HepG2 (cell line): Measurements from ENCODE around the gene APBA3. TPM values are rescaled to one million over a fixed set of nuclear protein-coding genes. Genes with fewer than 3 reads are reported as not detected.

Experiments
- ATAC-seq: fragments of 200-7000 bp; cut with Tn5 transposase; 3 replicates; pipeline ENCODE4 v1.9.1; 2020; ENCODE audit warnings: mild to moderate bottlenecking, moderate library complexity
- BruUV-seq: library from RNA; stranded (reverse); fragments of 400-500 nt; replicated peaks from 2 replicates; lab custom pipeline; 2021; lab: Mats Ljungman, UMichigan
- CTCF ChIA-PET: fragments of 300-600 bp; formaldehyde crosslinking; extraction: SDS; loops from one replicate; lab custom pipeline; 2021; ENCODE audit warnings: low total read pairs, inconsistent platforms, low intra/inter-chr PET ratio; lab: Yijun Ruan, JAX
- POLR2A ChIA-PET: fragments of 350-600 bp; sonication (Branson Sonifier 250); formaldehyde crosslinking; loops from one replicate; lab custom pipeline; 2020; ENCODE audit warnings: antibody characterized with exemption, inconsistent platforms; lab: Yijun Ruan, JAX
- DNase-seq: peaks from one replicate; pipeline ENCODE4 v3.0.0-alpha.2; 2015; ENCODE audit warnings: low spot score
- FAIRE-seq: peaks from 3 replicates; lab custom pipeline; 2011; peaks lifted over from hg19 to GRCh38; lab: Jason Lieb, UNC
- H2AFZ ChIP-seq: one replicate; pipeline ENCODE4 v1.6.1; 2011; ENCODE audit warnings: low read length, inconsistent platforms
- H3K27ac ChIP-seq: fragments of 300-600 bp; 3 replicates; pipeline ENCODE4 v1.8.0; 2011; ENCODE audit warnings: mixed run types, mild to moderate bottlenecking, mixed read lengths, low read length, inconsistent platforms; ENCODE audit not compliant: insufficient read depth; ENCODE audit errors: extremely low read length
- H3K27me3 ChIP-seq, 2 experiments: fragments of 200-600 bp in 1 of 2; 2 replicates in 1 of 2; 3 replicates in 1 of 2; pipeline versions ENCODE4 v1.6.0 to v1.8.0; 2011; ENCODE audit warnings: low read length in 2 of 2, mild to moderate bottlenecking in 2 of 2, moderate library complexity in 2 of 2, inconsistent platforms in 1 of 2; ENCODE audit not compliant: insufficient read depth in 2 of 2, control insufficient read depth in 1 of 2
- H3K36me3 ChIP-seq, 2 experiments: fragments of 200-600 bp in 1 of 2; replicated peaks in 1 of 2; 2 replicates in 1 of 2; 3 replicates in 1 of 2; pipeline versions ENCODE4 v1.5.1 to v1.8.0; 2011; ENCODE audit warnings: low read length in 2 of 2, inconsistent platforms in 1 of 2; ENCODE audit not compliant: insufficient read depth in 2 of 2, control insufficient read depth in 1 of 2
- H3K4me1 ChIP-seq: 2 replicates; pipeline ENCODE4 v1.5.1; 2012; ENCODE audit warnings: low read length, inconsistent platforms; ENCODE audit not compliant: insufficient read depth
- H3K4me2 ChIP-seq: 2 replicates; pipeline ENCODE4 v1.6.0; 2011; ENCODE audit warnings: low read depth, low read length, inconsistent platforms
- H3K4me3 ChIP-seq, 3 experiments: fragments of 200-600 bp in 1 of 3; sonication (generic), shearing (Covaris generic) in 1 of 3; replicated peaks in 1 of 3; 2 replicates each; pipeline ENCODE4 v1.5.1; 2011 to 2016; ENCODE audit warnings: low read length in 3 of 3, inconsistent platforms in 2 of 3, low read depth in 2 of 3, mild to moderate bottlenecking in 2 of 3, control low read depth in 1 of 3, mixed read lengths in 1 of 3; ENCODE audit not compliant: insufficient read depth in 1 of 3
- H3K79me2 ChIP-seq: one replicate; pipeline ENCODE4 v1.6.1; 2011; ENCODE audit warnings: low read length, inconsistent platforms; ENCODE audit not compliant: insufficient read depth
- H3K9ac ChIP-seq: 2 replicates; pipeline ENCODE4 v1.6.0; 2011; ENCODE audit warnings: mild to moderate bottlenecking, low read depth, low read length, inconsistent platforms; ENCODE audit not compliant: insufficient read depth
- H3K9me3 ChIP-seq: 2 replicates; pipeline ENCODE4 v1.5.1; 2012; ENCODE audit warnings: mild to moderate bottlenecking, low read length
- H4K20me1 ChIP-seq: 2 replicates; pipeline ENCODE4 v1.6.0; 2011; ENCODE audit warnings: inconsistent platforms, mild to moderate bottlenecking, low read length, moderate library complexity; ENCODE audit not compliant: insufficient read depth
- HCFC1 ChIP-seq: fragments of 150-350 bp; IDR thresholded peaks from 2 replicates; pipeline ENCODE4 v1.6.1; 2014; ENCODE audit warnings: low read depth, low read length
- NFE2L1 ChIP-seq: sonication (generic); formaldehyde crosslinking; IDR thresholded peaks from 2 replicates; pipeline ENCODE4 v1.4.0; 2020; ENCODE audit warnings: missing genetic modification reagents, mild to moderate bottlenecking, borderline replicate concordance
- ZC3H13 ChIP-seq: sonication (generic); formaldehyde crosslinking; IDR thresholded peaks from 2 replicates; pipeline ENCODE4 v1.8.1; 2023; ENCODE audit warnings: mild to moderate bottlenecking, missing genetic modification reagents, moderate library complexity
- ZFP1 ChIP-seq: IDR thresholded peaks from 2 replicates; pipeline ENCODE4 v1.6.1; 2016
- ZFY ChIP-seq: sonication (generic); formaldehyde crosslinking; IDR thresholded peaks from 2 replicates; pipeline ENCODE4 v1.4.0; 2020; ENCODE audit warnings: missing genetic modification reagents
- WGBS: methylation state at CpG from one replicate; pipeline ENCODE4 v1.1.6; 2017; ENCODE audit warnings: low lambda C conversion rate; 5-methylcytosine and 5-hydroxymethylcytosine counted together
- in situ Hi-C: cut with HindIII; loops from 2 replicates; pipeline ENCODE4 v1.10.0; 2017; ENCODE audit warnings: low pct_unique_long_range_greater_than_20kb; ENCODE audit not compliant: extremely low pct_ligation_motif_present
- intact Hi-C: fragments of 100-400 bp; cut with micrococcal nuclease; formaldehyde crosslinking; loops from one replicate; pipeline ENCODE4 v1.10.0; 2022; ENCODE audit not compliant: unreplicated experiment
- polyA plus RNA-seq, 8 experiments: library from polyadenylated mRNA; depleted of rRNA in 3 of 8; stranded (reverse) in 7 of 8; unstranded in 1 of 8; fragments of >200 nt; fragmentation: Illumina TruSeq in 4 of 8; extraction: Trizol in 4 of 8; gene quantifications; 2 replicates each; pipeline versions ENCODE4 v1.2.1 to v1.2.3, GENCODE V29; 2011 to 2016; ENCODE audit warnings: low read depth in 4 of 8, missing spikeins in 1 of 8, mixed read lengths in 1 of 8; ENCODE audit not compliant: insufficient read depth in 1 of 8
- total RNA-seq, 5 experiments: library from RNA; depleted of rRNA; stranded (reverse); fragments of >200 nt; fragmentation: Illumina TruSeq; extraction: Trizol; gene quantifications; 2 replicates each; pipeline ENCODE4 v1.2.3, GENCODE V29; 2016; ENCODE audit warnings: low read depth in 1 of 5
- TF ChIP-seq, protein P1 (sequence below), 2 experiments: fragments of 450-650 bp in 1 of 2; sonication (generic) in 1 of 2; formaldehyde crosslinking in 1 of 2; IDR thresholded peaks; 2 replicates each; pipeline versions ENCODE4 v1.6.1 to v1.8.0; 2016 to 2022; ENCODE audit warnings: antibody characterized with exemption in 1 of 2, mild to moderate bottlenecking in 1 of 2, missing genetic modification reagents in 1 of 2
- TF ChIP-seq, protein P2 (sequence below): sonication (generic); formaldehyde crosslinking; IDR thresholded peaks from 2 replicates; pipeline ENCODE4 v1.4.0; 2020; ENCODE audit warnings: missing genetic modification reagents

APBA3 gene
- total and polyA plus RNA-seq, 2 of the 13 experiments (the other 11 are each of a cell fraction or from before 2014, with no cell fraction given): 14.2 to 14.3 TPM

DNA sequence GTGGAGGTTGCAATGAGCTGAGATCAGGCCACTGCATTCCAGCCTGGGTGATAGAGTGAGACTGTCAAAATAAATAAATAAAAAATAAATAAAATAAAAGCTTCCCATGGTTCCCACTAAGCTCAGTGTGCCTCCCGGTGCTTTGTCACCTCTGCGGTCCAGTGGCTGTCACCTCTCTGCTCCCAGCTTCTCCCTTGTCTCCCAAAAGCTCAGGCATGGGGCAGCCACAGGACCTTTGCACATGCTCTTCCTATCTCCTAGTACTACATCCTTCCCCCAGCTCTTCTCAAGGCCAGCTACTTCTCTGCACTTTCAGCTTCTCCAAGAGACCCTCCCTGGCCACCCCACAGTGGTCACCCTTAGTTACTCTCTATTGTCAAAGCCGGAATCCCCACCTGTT, 32.3 kb upstream of the APBA3 start:
- FAIRE-seq: no peak
- no peaks in the 10 kb centered on the region for H3K9me3 ChIP-seq
- TF ChIP-seq, protein P1, sequence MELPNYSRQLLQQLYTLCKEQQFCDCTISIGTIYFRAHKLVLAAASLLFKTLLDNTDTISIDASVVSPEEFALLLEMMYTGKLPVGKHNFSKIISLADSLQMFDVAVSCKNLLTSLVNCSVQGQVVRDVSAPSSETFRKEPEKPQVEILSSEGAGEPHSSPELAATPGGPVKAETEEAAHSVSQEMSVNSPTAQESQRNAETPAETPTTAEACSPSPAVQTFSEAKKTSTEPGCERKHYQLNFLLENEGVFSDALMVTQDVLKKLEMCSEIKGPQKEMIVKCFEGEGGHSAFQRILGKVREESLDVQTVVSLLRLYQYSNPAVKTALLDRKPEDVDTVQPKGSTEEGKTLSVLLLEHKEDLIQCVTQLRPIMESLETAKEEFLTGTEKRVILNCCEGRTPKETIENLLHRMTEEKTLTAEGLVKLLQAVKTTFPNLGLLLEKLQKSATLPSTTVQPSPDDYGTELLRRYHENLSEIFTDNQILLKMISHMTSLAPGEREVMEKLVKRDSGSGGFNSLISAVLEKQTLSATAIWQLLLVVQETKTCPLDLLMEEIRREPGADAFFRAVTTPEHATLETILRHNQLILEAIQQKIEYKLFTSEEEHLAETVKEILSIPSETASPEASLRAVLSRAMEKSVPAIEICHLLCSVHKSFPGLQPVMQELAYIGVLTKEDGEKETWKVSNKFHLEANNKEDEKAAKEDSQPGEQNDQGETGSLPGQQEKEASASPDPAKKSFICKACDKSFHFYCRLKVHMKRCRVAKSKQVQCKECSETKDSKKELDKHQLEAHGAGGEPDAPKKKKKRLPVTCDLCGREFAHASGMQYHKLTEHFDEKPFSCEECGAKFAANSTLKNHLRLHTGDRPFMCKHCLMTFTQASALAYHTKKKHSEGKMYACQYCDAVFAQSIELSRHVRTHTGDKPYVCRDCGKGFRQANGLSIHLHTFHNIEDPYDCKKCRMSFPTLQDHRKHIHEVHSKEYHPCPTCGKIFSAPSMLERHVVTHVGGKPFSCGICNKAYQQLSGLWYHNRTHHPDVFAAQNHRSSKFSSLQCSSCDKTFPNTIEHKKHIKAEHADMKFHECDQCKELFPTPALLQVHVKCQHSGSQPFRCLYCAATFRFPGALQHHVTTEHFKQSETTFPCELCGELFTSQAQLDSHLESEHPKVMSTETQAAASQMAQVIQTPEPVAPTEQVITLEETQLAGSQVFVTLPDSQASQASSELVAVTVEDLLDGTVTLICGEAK (IDR thresholded peaks at IDR 0.05): no peak
- TF ChIP-seq, protein P1 (CRISPR knock-in tag; IDR thresholded peaks at IDR 0.05): no peak
- TF ChIP-seq HCFC1 (no peak), ZFP1 (CRISPR knock-in tag) (no peak), ZC3H13 (no peak), NFE2L1 (CRISPR knock-in tag) (no peak), ZFY (CRISPR knock-in tag) (no peak)
- TF ChIP-seq, protein P2, sequence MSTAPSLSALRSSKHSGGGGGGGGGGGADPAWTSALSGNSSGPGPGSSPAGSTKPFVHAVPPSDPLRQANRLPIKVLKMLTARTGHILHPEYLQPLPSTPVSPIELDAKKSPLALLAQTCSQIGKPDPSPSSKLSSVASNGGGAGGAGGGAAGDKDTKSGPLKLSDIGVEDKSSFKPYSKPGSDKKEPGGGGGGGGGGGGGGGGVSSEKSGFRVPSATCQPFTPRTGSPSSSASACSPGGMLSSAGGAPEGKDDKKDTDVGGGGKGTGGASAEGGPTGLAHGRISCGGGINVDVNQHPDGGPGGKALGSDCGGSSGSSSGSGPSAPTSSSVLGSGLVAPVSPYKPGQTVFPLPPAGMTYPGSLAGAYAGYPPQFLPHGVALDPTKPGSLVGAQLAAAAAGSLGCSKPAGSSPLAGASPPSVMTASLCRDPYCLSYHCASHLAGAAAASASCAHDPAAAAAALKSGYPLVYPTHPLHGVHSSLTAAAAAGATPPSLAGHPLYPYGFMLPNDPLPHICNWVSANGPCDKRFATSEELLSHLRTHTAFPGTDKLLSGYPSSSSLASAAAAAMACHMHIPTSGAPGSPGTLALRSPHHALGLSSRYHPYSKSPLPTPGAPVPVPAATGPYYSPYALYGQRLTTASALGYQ (CRISPR knock-in tag): no peak
- TF ChIP-seq, all 625 proteins: peak for 0
- peaks cover 3 to 9% of the 10 kb centered on the region in 2 experiments; a peak in 3 of 5 replicates for H3K27me3 ChIP-seq
- POLR2A ChIA-PET: no interaction called here
- no TSS peak for BruUV-seq
- H4K20me1 ChIP-seq: no peaks in the 10 kb centered on the region
- no peak for DNase-seq
- no peaks in the 10 kb centered on the region for H3K4me1 ChIP-seq
- ATAC-seq: no peak
- no peak overlapping the region for H3K4me3 ChIP-seq
- 77% methylated on average over 3 of the region's 3 CpGs for WGBS
- CTCF ChIA-PET: no interaction called here
- no peaks in the 10 kb centered on the region for H3K79me2 ChIP-seq
- H3K36me3 ChIP-seq: no peaks in the 10 kb centered on the region
- no peak overlapping the region for H3K4me2 ChIP-seq
- intact Hi-C loops: no loop called here
- H2AFZ ChIP-seq: no peak overlapping the region
- in situ Hi-C loops: no loop called here
- no peak overlapping the region for H3K9ac ChIP-seq
- no peak overlapping the region for H3K27ac ChIP-seq
